Stomach (tissue), 4 donors: ENCODE data around the gene KLK2.

Source experiments
- CTCF ChIP-seq, 7 experiments: fragments of 450-650 bp in 4 of 7; fragments of 200-600 bp in 3 of 7; sonication (generic) in 3 of 7; IDR thresholded peaks; one replicate each; pipeline ENCODE4 v1.5.1; 2016 to 2019; ENCODE audit warnings: antibody characterized with exemption in 7 of 7, control low read depth in 2 of 7, mild to moderate bottlenecking in 1 of 7
- EP300 ChIP-seq: sonication (generic); formaldehyde crosslinking; IDR thresholded peaks from one replicate; pipeline ENCODE4 v1.6.1; 2017; ENCODE audit warnings: antibody characterized with exemption
- POLR2A ChIP-seq, 4 donors: fragments of 450-650 bp; IDR thresholded peaks; one replicate each; pipeline ENCODE4 v1.6.1; 2016; ENCODE audit warnings: antibody characterized with exemption in 4 of 4, control low read depth in 2 of 4, mild to moderate bottlenecking in 1 of 4, moderate library complexity in 1 of 4
- POLR2AphosphoS5 ChIP-seq, 3 donors: sonication (generic); formaldehyde crosslinking; IDR thresholded peaks; one replicate each; pipeline ENCODE4 v1.6.1; 2016; ENCODE audit warnings: antibody characterized with exemption in 3 of 3

DNA sequence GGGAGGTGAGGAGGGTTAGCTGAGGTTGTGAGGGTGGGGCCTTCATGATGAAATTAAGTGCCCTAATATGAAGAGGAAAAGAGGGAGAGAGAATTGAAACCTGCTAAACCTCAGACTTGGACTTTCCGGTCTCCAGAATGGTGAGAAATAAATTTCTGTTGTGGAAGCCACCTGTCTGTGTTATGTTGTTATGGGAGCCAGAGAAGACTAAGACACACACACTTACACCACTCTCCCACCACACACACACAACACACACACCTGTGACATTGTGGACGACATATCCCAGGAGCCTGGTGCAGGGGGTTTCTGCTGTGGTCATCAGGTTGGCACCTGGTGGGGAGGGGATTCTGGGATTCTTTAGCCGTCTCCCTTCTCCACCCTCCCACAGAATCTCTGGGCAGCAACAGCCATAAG, 24.0 kb downstream of the KLK2 start:
- TF ChIP-seq CTCF (IDR thresholded peaks at IDR 0.05) (no peak), POLR2A (IDR thresholded peaks at IDR 0.05) (no peak), EP300 (no peak), POLR2AphosphoS5 (IDR thresholded peaks at IDR 0.05) (no peak)
